Chondrocyte (in vitro differentiated cells): ENCODE results near the gene TBXAS1. TPM values are rescaled to one million over a fixed set of nuclear protein-coding genes. Genes with fewer than 3 reads are reported as not detected.
A peak's percentile ranks its signal among the peaks of the same experiment; 100 is the strongest.

Experiments used
- DNase-seq: peaks from one replicate; pipeline ENCODE4 v3.0.0; 2021; ENCODE audit warnings: mixed read lengths, low spot score
- H3K27ac Mint-ChIP-seq: one replicate; pipeline ENCODE4 v1.8.0; 2021; ENCODE audit warnings: mild to moderate bottlenecking, moderate library complexity, mixed read lengths; ENCODE audit not compliant: unreplicated experiment
- H3K27me3 Mint-ChIP-seq: 2 replicates; pipeline ENCODE4 v1.8.0; 2021; ENCODE audit warnings: low read depth, mixed read lengths
- H3K36me3 Mint-ChIP-seq: 2 replicates; pipeline ENCODE4 v1.8.0; 2021; ENCODE audit warnings: low read depth, mixed read lengths
- H3K4me1 Mint-ChIP-seq: 2 replicates; pipeline ENCODE4 v1.8.0; 2021; ENCODE audit warnings: low read depth, mild to moderate bottlenecking, mixed read lengths
- H3K4me3 Mint-ChIP-seq: one replicate; pipeline ENCODE4 v1.8.0; 2021; ENCODE audit warnings: mild to moderate bottlenecking, moderate library complexity, mixed read lengths; ENCODE audit not compliant: unreplicated experiment
- H3K9me3 Mint-ChIP-seq: 2 replicates; pipeline ENCODE4 v1.8.0; 2021; ENCODE audit warnings: low read depth, mixed read lengths
- CTCF ChIP-seq: fragments of 200-600 bp; sonication (generic); IDR thresholded peaks from 2 replicates; pipeline ENCODE4 v1.5.0; 2021; ENCODE audit warnings: antibody characterized with exemption, mild to moderate bottlenecking, moderate library complexity
- total RNA-seq: library from RNA; stranded (reverse); gene quantifications from 3 replicates; pipeline ENCODE4 v1.2.1, GENCODE V29; 2021

TBXAS1 gene
- total RNA-seq, 1 donor from 2014 or later = 2.4 TPM

- H3K4me1 Mint-ChIP-seq = peaks cover 12% of the 10 kb centered on the region
- no peak overlapping the region for H3K27ac Mint-ChIP-seq
- DNase-seq = no peak
- peaks cover 4% of the 10 kb centered on the region for H3K27me3 Mint-ChIP-seq
- no peaks in the 10 kb centered on the region for H3K9me3 Mint-ChIP-seq
- no peaks in the 10 kb centered on the region for H3K36me3 Mint-ChIP-seq
- no peak for TF ChIP-seq CTCF
- H3K4me3 Mint-ChIP-seq = no peak overlapping the region
These were observed 165.3 kb downstream of the TBXAS1 start for GRCh38 chr7:139994356-139994755.

- Mint-ChIP-seq H3K27ac (no peak overlapping the region), H3K27me3 (no peaks in the 10 kb centered on the region), H3K9me3 (no peaks in the 10 kb centered on the region), H3K4me3 (no peak overlapping the region), H3K36me3 (no peaks in the 10 kb centered on the region), H3K4me1 (peaks cover 12% of the 10 kb centered on the region)
- no peak for TF ChIP-seq CTCF
- peak; percentile 72 for DNase-seq
These were observed 166.2 kb downstream of the TBXAS1 start for GRCh38 chr7:139995017-139995915.

GRCh38 chr7:139998572-139998971, 169.5 kb downstream of the TBXAS1 start:
- no peaks in the 10 kb centered on the region for H3K36me3 Mint-ChIP-seq

GRCh38 chr7:139999516-139999915, 170.5 kb downstream of the TBXAS1 start:
- Mint-ChIP-seq H3K27me3 (no peaks in the 10 kb centered on the region), H3K36me3 (no peaks in the 10 kb centered on the region), H3K27ac (no peak overlapping the region), H3K4me3 (no peak overlapping the region), H3K9me3 (no peaks in the 10 kb centered on the region), H3K4me1 (peaks cover 12% of the 10 kb centered on the region)
- no peak for TF ChIP-seq CTCF
- no peak for DNase-seq

More at GRCh38 chr7:139998572-139998971, 169.5 kb downstream of the TBXAS1 start:
- Mint-ChIP-seq H3K9me3 (no peaks in the 10 kb centered on the region), H3K27ac (no peak overlapping the region), H3K4me1 (peaks cover 12% of the 10 kb centered on the region), H3K27me3 (no peaks in the 10 kb centered on the region), H3K4me3 (no peak overlapping the region)
- TF ChIP-seq CTCF = no peak
- peak; percentile 10 for DNase-seq

GRCh38 chr7:140000666-140001268, 171.7 kb downstream of the TBXAS1 start:
- TF ChIP-seq CTCF = no peak
- Mint-ChIP-seq H3K36me3 (no peaks in the 10 kb centered on the region), H3K27me3 (no peaks in the 10 kb centered on the region), H3K4me3 (no peak overlapping the region), H3K9me3 (no peaks in the 10 kb centered on the region), H3K4me1 (peaks cover 1% of the 10 kb centered on the region), H3K27ac (no peak overlapping the region)
- peak; percentile 51 for DNase-seq
